Activated gamma-delta T cell (primary cell): ENCODE measurements around the gene OR11L1.

ENCODE experiments used
- DNase-seq: peaks from one replicate; lab custom pipeline; 2025; lab: John Stamatoyannopoulos, UW

OR11L1 gene

GRCh38 chr1:247797518-247797917, 44.2 kb downstream of the OR11L1 start:
- DNase-seq = no peak
